Measurements from ENCODE around the gene TP53I13. TPM values are rescaled to one million over a fixed set of nuclear protein-coding genes. Genes with fewer than 3 reads are reported as not detected.
A peak's percentile ranks its signal among the peaks of the same experiment; 100 is the strongest.

Gene TP53I13
- total RNA-seq, 1 experiment from 2014 or later: 40.2 TPM

DNA sequence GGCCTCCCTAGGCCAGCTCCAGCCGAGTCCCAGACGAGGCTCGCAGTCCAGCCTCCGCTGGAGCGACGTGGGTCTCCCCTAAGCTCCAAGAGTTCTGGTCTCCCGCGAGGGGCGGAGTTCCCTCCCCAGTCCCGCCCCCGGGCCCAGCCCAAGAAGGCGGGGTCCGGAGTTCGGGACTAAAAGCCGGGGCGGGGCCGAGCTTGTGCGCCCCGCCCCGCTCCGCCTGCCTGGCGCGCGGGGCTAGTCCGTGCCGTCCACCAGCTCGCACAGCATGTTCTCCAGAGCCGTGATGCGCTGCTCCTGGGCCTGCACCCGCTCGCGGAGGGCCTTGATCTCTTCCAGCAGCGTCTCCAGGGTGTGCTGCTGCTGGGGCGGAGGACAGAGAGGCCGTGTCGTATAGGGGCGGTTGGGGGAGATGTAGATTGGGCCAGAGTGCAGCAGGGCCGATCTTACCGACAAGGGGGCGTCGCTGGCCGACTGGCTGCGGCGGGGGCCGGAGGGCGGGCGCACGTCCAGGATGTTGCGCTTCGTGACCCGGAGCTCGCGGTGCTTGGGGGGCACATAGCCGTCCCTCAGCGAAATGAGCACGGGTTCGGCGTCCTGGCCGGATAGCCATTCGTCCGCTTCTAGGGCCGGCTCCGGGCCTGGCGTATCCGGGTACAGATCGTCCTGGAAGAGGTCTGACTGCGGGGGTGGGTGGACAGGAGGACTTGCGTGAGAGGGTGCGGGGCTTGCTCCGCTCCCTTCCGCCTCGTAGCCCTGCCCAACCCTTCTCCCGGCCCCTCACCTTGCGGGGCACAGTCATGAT is 47.2 kb downstream of the TP53I13 start:
- DNase-seq (ENCODE audit: low read depth): peak; percentile 87

DNA sequence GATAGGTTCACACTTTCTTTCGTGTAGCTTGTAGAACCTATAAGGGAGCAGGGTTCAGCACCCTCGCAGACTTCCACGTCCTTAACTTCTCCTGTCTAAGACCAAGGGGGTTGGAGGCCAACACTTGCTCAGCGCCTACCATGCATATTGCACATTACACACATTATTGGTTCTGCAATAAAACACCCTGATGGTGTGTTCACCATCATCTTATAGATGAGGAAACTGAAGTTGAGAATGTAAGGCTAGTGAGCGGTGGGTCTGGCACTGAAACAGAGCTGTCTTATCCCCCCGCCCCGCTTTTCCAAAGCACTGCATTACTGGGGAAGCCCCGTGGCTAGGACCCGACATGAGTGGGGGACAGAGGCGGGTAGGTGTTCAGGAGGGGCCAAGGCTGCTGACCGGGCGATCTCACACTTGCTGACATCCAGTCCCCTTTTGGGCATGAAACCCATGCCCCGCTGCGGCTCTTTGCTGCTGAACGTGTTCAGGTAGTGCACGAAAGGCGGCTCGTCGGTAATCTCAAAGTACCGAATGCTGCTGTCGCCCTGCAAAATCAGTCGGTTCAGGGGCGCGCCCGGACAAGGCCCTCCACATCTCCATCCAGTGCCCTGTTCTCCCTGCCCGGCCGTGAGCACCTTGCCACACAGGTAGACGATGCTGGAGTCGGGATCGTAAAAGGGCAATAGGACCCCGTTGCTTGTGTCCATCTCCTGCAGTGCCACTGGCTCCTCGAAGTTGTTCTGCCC is 48.0 kb downstream of the TP53I13 start:
- no peak for DNase-seq (ENCODE audit: low read depth)

DNA sequence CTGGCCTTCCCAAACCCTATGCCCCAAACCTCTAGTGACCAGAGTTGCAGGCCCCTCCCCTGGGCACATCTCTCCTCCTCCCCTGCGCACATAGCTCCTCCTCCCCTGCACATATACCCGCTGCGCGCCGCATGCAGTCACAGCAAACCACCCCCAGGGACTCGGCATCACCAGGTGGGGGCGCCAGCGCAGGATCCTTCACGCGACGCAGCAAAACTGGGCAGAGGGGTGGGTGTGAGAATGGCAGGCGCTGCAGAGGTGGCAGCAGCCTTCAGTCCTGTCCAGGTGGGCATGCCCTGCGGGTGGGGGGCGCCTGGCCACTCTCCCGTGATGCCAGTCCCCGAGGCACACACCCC is 48.6 kb downstream of the TP53I13 start:
- DNase-seq (ENCODE audit: low read depth): peak; percentile 89

DNA sequence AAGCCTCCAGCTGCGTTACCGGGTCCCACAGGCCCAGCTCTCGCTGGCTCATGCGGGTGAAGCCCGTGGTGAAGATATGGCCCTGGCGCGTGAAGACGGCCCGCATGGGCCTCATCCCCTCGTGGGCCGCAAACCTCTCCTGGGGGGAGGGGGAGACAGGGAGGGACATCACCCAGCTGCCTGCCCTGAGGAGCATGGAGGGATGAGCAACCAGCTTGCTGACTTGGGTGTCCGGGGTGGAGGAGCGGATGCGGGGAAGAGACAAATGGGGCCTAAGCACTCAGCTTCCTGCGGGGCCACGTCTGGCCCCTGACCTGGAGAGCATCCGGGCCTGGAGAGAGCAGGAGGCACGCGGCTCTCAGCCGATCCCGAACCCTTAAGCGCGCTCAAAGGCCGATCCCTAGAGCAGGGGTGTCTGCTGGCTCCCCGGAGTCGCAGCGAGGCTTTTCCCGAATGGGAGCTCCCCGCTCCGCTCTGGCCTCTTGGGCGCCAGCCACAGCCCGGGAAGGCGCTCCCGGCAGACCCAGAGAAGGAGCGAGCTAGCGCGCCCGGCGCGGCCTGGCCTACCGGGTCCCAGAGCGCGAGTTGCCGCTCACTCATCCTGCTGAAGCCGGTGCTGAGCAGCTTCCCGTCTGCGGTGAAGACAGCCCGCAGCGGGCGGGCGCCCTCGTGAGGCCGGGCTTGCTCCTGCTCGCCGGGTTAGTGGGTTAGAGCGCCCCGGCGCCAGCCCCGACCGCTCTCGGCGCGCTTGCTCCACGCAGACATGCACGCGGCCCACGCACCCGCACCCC is 49.2 kb downstream of the TP53I13 start:
- peak; percentile 86 for DNase-seq (ENCODE audit: low read depth)

DNA sequence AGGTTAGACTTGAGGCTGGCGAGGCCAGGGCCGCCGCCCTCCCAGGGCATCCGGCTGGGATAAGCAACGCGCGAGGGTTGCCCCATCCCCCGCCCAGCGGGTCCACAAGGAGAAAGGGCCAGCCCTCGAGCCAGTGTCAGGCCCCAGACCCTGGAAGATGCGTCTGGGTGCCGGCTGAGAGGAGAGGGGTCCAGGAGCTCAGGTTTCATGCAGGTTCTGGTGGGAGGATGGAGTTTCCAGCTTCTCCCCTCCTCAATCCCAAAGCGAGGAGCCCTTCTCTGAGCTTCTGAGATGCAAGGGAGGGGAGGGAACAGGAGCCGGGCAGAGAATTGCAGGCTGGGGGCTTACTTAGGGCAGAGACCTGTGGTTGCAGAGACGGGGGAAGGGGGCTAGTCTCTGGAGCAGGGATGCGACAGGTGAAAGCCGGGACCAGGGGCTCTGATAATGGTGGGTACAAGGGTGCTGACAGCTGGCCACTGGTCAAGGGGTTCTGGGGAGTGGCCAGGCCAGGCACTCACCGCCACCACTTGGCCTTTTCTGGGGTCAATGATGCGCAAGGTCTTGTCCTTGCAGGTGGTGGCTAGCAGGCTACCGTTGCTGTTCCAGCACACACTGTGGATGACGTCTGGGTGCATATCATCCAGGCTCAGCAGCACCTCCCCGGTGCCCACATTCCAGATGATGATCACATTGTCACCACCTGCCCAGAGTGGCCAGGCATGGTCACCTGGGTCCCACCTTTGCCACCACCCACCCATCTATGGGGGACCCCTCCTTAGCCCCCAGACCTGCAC is 50.0 kb downstream of the TP53I13 start:
- DNase-seq (ENCODE audit: low read depth): no peak

DNA sequence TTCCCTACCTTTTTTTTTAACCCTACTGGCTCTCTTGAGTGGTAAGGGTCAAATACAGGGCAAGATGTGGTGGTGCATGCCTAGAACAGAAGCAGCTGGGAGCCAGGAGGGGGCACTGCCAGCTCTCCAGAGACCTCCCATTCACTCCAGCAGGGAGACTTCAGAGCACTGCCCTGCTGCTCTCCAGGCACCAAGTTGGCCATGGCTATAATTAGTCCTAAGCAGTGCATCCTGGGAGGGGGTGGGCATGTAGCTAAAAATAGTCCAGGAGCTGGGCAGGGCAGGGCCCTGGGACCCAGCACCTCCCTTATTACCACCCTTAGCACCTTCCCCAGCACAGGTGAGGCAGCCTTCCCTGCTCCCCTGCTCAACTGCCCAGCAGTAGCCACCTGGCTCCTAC is 50.8 kb downstream of the TP53I13 start:
- DNase-seq (ENCODE audit: low read depth): peak; percentile 52

DNA sequence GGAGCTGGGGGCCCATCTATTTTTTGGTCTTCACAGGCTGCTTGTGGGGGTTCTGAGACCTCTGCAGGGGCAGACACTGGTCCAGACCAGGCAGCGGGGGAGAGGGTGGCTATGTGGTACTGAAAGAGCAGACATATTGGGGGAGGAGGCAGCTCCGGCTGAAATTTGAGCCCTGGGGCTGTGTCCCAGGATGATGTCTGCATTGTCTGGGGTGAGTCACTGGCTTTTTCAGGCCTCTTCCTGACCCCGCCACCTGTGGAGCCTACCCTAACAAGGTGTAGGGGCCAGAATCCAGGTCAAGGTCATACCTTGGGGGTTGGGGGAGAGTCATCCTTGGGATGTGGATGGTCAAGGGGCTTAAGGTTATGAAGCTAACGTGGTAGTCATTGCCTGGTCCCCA is 51.8 kb downstream of the TP53I13 start:
- DNase-seq (ENCODE audit: low read depth): peak; percentile 66

DNA sequence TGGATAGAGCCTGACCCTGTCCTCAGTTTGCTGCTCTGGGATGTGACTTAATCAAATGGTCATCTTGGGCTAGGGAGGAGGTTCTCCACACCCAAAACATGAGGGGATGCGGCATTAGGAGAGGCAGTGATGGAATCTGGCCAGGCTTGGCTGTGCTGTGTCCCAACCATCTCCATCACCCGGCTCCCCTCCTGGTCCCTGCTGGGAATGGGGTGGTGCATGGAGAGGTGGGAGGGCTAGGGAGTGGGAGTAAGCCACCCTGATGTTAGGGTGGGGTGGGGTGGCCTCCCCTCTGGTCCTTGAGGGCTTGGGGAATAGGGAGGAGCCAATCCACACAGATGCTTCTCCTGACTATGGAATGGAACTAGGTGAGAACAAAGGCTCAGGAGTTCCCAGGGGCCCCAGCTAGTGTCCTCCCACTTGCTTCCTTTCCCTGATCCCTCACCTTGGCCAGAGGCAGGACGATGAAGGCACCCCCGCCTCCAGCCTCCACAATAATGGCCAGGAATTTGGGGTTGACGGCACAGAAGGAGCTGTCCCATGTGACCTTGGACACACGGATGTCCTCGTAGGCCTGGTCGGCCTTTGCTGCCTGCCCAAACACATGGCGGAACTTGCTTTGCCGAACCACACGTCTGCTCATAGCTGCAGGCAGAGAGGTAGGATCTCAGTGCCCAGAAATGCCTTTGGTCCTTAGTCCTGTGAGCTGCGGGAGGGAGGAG is 52.4 kb downstream of the TP53I13 start:
- DNase-seq (ENCODE audit: low read depth): no peak

DNA sequence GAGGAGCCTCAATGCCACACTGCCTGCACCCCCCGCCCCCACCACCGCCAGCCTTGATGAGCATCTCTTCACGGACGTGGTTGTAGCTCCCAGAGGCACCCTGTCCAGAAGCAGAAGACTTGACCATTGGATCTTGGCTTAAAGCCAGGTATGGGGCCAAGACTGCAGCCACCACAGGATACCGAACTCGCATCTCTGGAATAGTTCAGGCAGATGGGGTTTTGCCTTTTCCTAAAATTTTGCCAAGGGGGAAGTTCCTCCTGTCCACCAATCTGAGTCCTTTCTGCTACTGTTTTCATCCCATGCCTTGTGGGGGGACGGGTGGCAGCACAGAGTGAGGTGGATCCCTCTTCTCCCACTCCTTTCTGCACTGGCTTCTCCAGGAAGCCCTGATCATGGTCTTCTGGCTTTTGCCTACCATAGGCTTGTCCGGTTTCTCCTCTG is 53.3 kb downstream of the TP53I13 start:
- DNase-seq (ENCODE audit: low read depth): no peak

Other genes starting within 250 kb of the TP53I13 start
- gene TAOK1, start 178.3 kb upstream of the TP53I13 start, total RNA-seq (2014; rRNA removed; shearing (Covaris generic)): 26.7 and 27.5 TPM in 2 replicates
- gene ABHD15, start 1.7 kb upstream of the TP53I13 start, total RNA-seq (2014; rRNA removed; shearing (Covaris generic)): 2.6 and 4.1 TPM in 2 replicates
- gene GIT1, start 20.9 kb downstream of the TP53I13 start, total RNA-seq (2014; rRNA removed; shearing (Covaris generic)): 22.0 and 23.2 TPM in 2 replicates
- gene ANKRD13B, start 24.4 kb downstream of the TP53I13 start, total RNA-seq (2014; rRNA removed; shearing (Covaris generic)): 13.1 and 15.8 TPM in 2 replicates
- 0.51 TPM in 1 of 2 replicates, not detected in the other for gene CORO6, start 54.2 kb downstream of the TP53I13 start, total RNA-seq (2014; rRNA removed; shearing (Covaris generic))

Measured in Daoy (cell line).